ENCODE measurements around the gene ZSWIM1.
"Not testable (repeated sequence)": the region's sequence is repeated elsewhere in the genome, so short reads cannot be mapped to it uniquely, and the experiment has no call there.

Gene ZSWIM1

DNA sequence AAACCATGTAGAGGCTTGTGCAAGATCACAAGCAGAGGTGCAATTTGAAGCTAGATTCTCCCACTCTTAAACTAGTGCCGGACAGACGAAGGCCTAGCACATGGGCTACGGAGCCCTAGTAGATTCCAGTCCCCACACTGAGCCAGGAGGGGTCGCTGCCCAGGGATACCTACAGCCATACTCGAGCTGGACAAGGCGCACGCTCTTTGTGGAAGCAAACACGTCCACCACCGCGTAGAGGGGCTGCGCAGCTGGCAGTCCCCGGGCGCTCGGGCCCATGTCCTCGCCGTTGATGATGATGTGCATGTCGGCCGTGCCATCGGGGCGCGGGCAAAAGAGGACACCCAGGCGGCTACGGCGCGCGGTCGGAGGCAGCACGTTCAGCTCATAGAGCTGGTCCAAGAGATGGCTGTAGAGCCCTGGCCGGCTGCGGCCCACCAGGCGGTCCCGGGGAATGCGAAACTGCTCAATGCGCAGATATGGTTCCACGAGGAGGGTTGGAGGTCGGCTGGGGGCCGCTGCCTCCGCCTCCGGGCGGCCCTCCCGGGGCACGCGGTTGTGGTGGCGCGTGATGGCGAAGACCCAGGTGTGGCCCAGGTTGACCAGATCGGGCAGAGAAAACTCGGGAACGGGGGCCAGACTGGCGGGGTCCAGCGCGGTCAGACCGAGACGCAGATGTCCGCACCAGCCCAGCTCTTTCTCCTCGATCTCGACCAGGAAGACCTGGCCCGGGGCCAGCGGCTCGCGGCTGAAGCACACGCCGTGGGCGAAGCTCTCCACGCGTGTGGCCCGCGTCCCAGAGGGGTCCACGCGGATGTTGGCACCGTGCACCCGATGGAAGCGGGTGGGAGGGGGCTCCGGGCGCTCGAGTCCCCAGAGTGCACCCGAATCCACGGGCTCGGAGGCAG, 9.3 kb downstream of the ZSWIM1 start:
- no peak for DNase-seq

DNA sequence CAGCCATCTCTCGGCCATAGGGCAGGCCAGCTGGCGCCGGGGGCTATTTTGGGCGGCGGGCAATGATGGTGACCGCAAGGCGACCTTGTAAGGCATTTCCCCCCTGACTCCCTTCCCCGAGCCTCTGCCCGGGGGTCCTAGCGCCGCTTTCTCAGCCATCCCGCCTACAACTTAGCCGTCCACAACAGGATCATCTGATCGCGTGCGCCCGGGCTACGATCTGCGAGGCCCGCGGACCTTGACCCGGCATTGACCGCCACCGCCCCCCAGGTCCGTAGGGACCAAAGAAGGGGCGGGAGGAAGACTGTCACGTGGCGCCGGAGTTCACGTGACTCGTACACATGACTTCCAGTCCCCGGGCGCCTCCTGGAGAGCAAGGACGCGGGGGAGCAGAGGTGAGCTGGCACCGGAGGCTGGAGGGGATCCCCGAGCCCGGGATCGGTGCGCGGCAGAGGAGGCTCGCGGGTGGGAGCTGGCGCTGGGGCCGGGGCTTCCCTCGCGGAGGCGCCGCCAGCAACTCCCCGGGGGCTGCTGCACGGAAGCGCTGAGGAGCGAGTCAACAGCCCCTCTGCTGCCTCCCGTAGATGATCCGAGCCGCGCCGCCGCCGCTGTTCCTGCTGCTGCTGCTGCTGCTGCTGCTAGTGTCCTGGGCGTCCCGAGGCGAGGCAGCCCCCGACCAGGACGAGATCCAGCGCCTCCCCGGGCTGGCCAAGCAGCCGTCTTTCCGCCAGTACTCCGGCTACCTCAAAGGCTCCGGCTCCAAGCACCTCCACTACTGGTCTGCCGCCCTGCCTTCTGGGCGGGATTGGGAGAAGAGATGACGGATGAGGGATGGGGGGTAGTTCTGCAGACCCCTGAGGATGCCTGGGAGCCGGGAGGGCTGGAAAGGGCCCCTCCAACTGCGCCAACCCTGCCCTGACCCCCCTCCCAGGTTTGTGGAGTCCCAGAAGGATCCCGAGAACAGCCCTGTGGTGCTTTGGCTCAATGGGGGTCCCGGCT, 10.3 kb downstream of the ZSWIM1 start, which contains the start of the genes CTSA and NEURL2:
Gene CTSA, plus strand, starts transcription at position 351 of the 999 bp plus-strand sequence. Its CDS starts 234 bp downstream, at position 585.
Gene NEURL2, minus strand, starts transcription at position 224 of the 999 bp plus-strand sequence. Its CDS starts 217 bp downstream, at position 7.
- DNase-seq: peak; percentile 31

- no peak for DNase-seq
Measured at GRCh38 chr20:45892049-45892825, 11.2 kb downstream of the ZSWIM1 start.

- no peak for DNase-seq
Measured at GRCh38 chr20:45892828-45893500, 11.9 kb downstream of the ZSWIM1 start.

GRCh38 chr20:45893831-45894230, 12.8 kb downstream of the ZSWIM1 start:
- DNase-seq: no peak

DNA sequence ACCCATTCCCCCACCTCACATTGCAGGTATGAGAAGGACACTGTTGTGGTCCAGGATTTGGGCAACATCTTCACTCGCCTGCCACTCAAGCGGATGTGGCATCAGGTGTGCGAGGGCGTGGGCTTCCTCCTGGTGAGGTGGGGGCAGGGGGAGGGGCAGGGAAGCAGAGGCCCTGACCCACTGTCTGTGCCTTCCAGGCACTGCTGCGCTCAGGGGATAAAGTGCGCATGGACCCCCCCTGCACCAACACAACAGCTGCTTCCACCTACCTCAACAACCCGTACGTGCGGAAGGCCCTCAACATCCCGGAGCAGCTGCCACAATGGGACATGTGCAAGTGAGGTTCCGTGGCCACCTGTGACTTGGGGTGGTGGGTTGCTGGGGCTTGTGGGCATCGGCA, 13.8 kb downstream of the ZSWIM1 start:
- DNase-seq: no peak

- DNase-seq: no peak
Measured at GRCh38 chr20:45896641-45897161, 15.7 kb downstream of the ZSWIM1 start.

DNA sequence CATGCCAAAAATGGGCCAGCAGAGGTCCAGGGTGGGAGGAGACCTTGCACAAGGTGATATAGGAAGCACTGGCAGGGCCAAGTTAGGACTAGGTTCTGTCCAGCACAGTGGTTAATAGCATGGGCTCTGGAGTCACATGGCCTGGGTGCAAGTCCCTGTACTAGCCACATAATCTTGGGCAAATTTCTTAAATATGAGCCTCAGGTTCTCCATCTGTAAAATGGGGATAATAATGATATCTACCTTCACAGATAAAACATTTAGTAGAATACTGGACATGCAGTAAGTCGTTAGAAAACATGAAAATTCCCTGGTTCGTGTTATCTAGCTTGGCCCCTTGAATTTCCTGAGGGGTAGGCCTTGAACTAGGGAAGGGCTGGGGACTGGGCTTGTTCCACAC, 16.3 kb downstream of the ZSWIM1 start:
- DNase-seq: no peak

- no peak for DNase-seq
Measured at GRCh38 chr20:45897692-45898091, 16.7 kb downstream of the ZSWIM1 start.

DNA sequence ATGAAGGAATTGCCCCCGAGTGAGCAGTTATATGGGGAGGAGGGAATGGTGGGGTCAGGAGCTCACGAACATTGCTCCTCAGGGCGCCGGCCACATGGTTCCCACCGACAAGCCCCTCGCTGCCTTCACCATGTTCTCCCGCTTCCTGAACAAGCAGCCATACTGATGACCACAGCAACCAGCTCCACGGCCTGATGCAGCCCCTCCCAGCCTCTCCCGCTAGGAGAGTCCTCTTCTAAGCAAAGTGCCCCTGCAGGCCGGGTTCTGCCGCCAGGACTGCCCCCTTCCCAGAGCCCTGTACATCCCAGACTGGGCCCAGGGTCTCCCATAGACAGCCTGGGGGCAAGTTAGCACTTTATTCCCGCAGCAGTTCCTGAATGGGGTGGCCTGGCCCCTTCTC, 17.3 kb downstream of the ZSWIM1 start:
- no peak for DNase-seq

- DNase-seq: no peak
Measured at GRCh38 chr20:45899046-45899835, 18.2 kb downstream of the ZSWIM1 start.

DNA sequence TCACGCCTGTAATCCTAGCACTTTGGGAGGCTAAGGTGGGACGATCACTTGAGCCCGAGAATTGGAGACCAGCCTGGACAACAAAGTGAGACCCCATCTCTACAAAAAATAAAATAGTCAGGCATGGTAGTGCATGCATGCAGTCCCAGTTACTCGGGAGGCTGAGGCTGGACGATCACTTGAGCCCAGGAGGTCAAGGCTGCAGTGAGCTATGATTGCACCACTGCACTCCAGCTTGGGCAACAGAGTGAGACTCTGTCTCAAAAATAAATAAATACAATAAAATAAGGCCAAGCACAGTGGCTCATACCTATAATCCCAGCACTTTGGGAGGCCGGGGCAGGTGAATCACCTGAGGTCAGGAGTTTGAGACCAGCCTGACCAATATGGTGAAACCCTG, 20.3 kb downstream of the ZSWIM1 start:
- DNase-seq: not testable (repeated sequence)

DNA sequence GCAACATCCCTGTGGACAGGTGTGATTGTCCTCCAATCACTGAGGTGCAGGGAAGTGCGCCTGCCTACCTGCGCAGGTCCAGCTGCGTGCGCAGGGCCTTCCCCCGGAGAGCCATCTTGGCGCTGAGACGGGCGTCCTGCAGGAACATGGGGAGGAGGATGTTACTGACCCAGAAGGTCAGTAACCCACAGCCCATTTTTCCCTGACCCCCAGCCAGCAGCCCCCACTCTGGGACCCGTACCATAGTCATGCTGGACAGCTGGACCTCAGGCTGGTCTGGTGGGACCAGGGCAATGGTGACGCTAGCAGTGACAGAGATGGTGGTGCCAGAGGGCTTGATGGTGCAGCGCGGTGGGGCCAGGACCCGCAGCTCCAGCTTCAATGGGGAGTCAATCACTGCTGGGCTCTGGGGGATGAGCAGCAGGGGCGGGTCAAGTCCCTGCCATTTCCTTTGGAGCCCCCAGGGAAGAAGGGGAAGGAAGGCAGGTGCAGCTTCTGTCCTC, 21.2 kb downstream of the ZSWIM1 start:
- no peak for DNase-seq

GRCh38 chr20:45904583-45905504, 23.8 kb downstream of the ZSWIM1 start:
- DNase-seq: no peak

DNA sequence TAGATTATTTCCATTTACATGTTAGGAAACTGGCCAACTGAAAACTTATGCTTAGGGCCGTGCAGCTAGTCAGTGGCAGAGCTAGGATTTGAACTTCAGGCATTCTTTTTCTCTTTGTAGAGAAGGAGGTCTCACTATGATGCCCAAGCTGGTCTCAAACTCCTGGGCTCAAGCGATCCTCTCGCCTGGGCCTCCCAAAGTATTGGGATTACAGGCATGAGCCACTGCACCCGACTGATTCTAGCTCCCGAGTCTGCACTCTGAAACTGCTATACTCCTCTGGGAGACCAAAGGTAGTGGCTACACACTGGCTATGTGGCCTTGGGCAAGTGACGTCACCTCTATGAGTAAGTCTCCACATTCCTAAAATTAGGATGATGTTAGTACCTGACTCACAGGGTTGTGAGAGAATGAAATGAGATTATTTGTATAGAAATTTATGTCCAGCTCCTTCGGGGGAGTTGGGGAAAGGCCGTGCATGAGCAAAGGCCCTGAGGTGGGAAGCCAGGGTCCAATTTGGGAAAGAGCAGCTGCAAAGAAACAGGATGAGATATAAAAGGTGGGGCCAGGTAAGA, 24.6 kb downstream of the ZSWIM1 start:
- DNase-seq: no peak

- no peak for DNase-seq
Measured at GRCh38 chr20:45907219-45907948, 26.4 kb downstream of the ZSWIM1 start.

GRCh38 chr20:45908084-45908483, 27.1 kb downstream of the ZSWIM1 start:
- DNase-seq: no peak

DNA sequence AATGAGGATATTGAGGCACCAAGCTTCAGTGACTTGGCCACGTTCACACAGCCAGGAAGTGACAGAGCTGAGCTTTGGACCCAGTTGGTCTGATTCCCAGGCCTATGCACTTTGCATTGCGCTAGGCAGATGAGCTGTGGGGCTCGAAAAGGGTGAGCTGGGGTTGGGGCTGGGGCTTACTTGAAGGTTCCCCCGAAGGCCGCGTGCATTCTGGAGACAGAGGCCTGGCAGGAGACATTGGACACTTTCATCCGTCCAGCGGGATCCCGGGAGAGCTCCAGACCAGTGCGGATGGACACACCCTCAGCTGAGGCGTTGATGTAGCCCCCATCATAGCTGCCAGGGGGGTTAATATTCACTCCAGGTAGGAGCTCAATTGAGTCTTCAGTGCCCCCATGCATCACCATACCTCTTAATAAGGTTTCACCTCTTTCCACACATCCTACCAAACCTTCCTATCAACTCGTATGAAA, 28.3 kb downstream of the ZSWIM1 start:
- DNase-seq: no peak

Data from NCI-H1048 (cell line).